HCT116 (cell line): Measurements from ENCODE around the gene HCFC2.

Experiments
- ATF3 ChIP-seq: IDR thresholded peaks from 2 replicates; pipeline ENCODE4 v1.6.1; 2012
- CEBPB ChIP-seq: IDR thresholded peaks from 2 replicates; pipeline ENCODE4 v1.6.1; 2012; ENCODE audit warnings: low read depth
- CTCF ChIP-seq, 3 experiments: fragments of 200-600 bp in 1 of 3; sonication (generic) in 1 of 3; IDR thresholded peaks in 2 of 3; conservative IDR thresholded peaks in 1 of 3; 2 replicates each; pipeline ENCODE4 v1.5.1; 2012 to 2017; ENCODE audit warnings: low read depth in 2 of 3, low read length in 2 of 3, antibody characterized with exemption in 1 of 3, borderline replicate concordance in 1 of 3, control low read depth in 1 of 3, mild to moderate bottlenecking in 1 of 3, mixed read lengths in 1 of 3, mixed run types in 1 of 3, moderate library complexity in 1 of 3; ENCODE audit not compliant: insufficient read depth in 1 of 3
- EGR1 ChIP-seq: IDR thresholded peaks from 2 replicates; pipeline ENCODE4 v1.6.1; 2012; ENCODE audit warnings: low read depth
- EZH2 ChIP-seq: fragments of 200-600 bp; sonication (generic); IDR thresholded peaks from 2 replicates; pipeline ENCODE4 v1.6.1; 2017; ENCODE audit warnings: antibody characterized with exemption, mixed run types
- JUND ChIP-seq: IDR thresholded peaks from 2 replicates; pipeline ENCODE4 v1.6.1; 2012
- MAX ChIP-seq: IDR thresholded peaks from 2 replicates; pipeline ENCODE4 v1.6.1; 2012
- POLR2A ChIP-seq: IDR thresholded peaks from 2 replicates; pipeline ENCODE4 v1.7.0; 2011; ENCODE audit warnings: borderline replicate concordance; ENCODE audit not compliant: insufficient read depth, insufficient read length; ENCODE audit errors: extremely low read depth
- RAD21 ChIP-seq: IDR thresholded peaks from 2 replicates; pipeline ENCODE4 v1.6.1; 2012; ENCODE audit warnings: low read depth, mild to moderate bottlenecking
- SIN3A ChIP-seq: IDR thresholded peaks from 2 replicates; pipeline ENCODE4 v1.6.1; 2012; ENCODE audit warnings: low read depth
- SP1 ChIP-seq: IDR thresholded peaks from 2 replicates; pipeline ENCODE4 v1.6.1; 2012; ENCODE audit warnings: low read depth
- TCF7L2 ChIP-seq: IDR thresholded peaks from 2 replicates; pipeline ENCODE4 v1.7.0; 2011; ENCODE audit warnings: borderline replicate concordance, inconsistent platforms; ENCODE audit not compliant: insufficient read depth, insufficient read length; ENCODE audit errors: extremely low read depth
- YY1 ChIP-seq: IDR thresholded peaks from 2 replicates; pipeline ENCODE4 v1.6.1; 2011; ENCODE audit warnings: low read length, low read depth, moderate library complexity, mild to moderate bottlenecking; ENCODE audit not compliant: insufficient replicate concordance; ENCODE audit errors: extremely low read depth

GRCh38 chr12:104083769-104084475 lies 19.6 kb downstream of the HCFC2 start:
- TF ChIP-seq EGR1 = no peak
- no peak for TF ChIP-seq CTCF (IDR thresholded peaks at IDR 0.05 in 2 of 3, conservative IDR thresholded peaks at IDR 0.05 in 1 of 3; ENCODE audit: borderline replicate concordance in 1 of 3, insufficient read depth in 1 of 3, low read depth in 2 of 3, low read length in 2 of 3)
- no peak for TF ChIP-seq POLR2A
- TF ChIP-seq SIN3A = no peak
- no peak for TF ChIP-seq RAD21
- no peak for TF ChIP-seq EZH2
- no peak for TF ChIP-seq TCF7L2
- TF ChIP-seq MAX = no peak
- TF ChIP-seq YY1 = no peak
- TF ChIP-seq ATF3 = no peak
- no peak for TF ChIP-seq JUND
- TF ChIP-seq CEBPB = no peak
- no peak for TF ChIP-seq SP1
